ENCODE results near the gene IL1RAP.
A peak's percentile ranks its signal among the peaks of the same experiment; 100 is the strongest.

IL1RAP gene

GRCh38 chr3:190586631-190587011, 72.7 kb downstream of the IL1RAP start:
- TF ChIP-seq, protein P1, sequence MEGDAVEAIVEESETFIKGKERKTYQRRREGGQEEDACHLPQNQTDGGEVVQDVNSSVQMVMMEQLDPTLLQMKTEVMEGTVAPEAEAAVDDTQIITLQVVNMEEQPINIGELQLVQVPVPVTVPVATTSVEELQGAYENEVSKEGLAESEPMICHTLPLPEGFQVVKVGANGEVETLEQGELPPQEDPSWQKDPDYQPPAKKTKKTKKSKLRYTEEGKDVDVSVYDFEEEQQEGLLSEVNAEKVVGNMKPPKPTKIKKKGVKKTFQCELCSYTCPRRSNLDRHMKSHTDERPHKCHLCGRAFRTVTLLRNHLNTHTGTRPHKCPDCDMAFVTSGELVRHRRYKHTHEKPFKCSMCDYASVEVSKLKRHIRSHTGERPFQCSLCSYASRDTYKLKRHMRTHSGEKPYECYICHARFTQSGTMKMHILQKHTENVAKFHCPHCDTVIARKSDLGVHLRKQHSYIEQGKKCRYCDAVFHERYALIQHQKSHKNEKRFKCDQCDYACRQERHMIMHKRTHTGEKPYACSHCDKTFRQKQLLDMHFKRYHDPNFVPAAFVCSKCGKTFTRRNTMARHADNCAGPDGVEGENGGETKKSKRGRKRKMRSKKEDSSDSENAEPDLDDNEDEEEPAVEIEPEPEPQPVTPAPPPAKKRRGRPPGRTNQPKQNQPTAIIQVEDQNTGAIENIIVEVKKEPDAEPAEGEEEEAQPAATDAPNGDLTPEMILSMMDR (IDR thresholded peaks at IDR 0.05; ENCODE audit: low read depth, low read length) = no peak
- peak; percentile 60 for DNase-seq (ENCODE audit: low read depth, low spot score)
- no peak overlapping the region for H3K4me3 ChIP-seq (ENCODE audit: low read depth, low read length)
- in situ Hi-C loops (cut with HindIII; ENCODE audit: low sequenced_read_pairs) = no loop called here

DNA sequence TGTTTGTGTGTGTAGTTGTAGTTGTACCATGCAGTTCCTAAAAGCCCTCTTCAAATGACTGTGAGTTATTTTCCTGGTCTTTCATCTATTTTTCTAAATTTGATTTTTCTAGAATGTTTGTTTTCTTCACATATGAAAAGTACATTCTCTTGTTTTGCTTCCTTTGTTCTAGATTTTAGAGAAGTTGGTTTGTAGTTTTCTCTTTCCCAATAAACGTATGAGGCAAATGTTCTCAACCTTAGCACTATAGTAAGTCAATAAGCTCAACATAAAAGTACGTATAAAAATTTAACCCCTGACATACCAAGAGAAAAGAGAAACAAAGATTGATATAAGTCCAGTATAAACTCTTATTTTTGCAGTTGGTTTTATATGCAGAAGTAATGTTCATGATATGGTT, 74.7 kb downstream of the IL1RAP start:
- TF ChIP-seq, protein P1 (IDR thresholded peaks at IDR 0.05; ENCODE audit: low read depth, low read length) = no peak
- H3K4me3 ChIP-seq (ENCODE audit: low read depth, low read length) = no peak overlapping the region
- in situ Hi-C loops (cut with HindIII; ENCODE audit: low sequenced_read_pairs) = no loop called here
- no peak for DNase-seq (ENCODE audit: low read depth, low spot score)

GRCh38 chr3:190589326-190589725, 75.4 kb downstream of the IL1RAP start:
- TF ChIP-seq, protein P1 (IDR thresholded peaks at IDR 0.05; ENCODE audit: low read depth, low read length) = no peak
- no peak overlapping the region for H3K4me3 ChIP-seq (ENCODE audit: low read depth, low read length)
- in situ Hi-C loops (cut with HindIII; ENCODE audit: low sequenced_read_pairs) = no loop called here
- DNase-seq (ENCODE audit: low read depth, low spot score) = no peak

DNA sequence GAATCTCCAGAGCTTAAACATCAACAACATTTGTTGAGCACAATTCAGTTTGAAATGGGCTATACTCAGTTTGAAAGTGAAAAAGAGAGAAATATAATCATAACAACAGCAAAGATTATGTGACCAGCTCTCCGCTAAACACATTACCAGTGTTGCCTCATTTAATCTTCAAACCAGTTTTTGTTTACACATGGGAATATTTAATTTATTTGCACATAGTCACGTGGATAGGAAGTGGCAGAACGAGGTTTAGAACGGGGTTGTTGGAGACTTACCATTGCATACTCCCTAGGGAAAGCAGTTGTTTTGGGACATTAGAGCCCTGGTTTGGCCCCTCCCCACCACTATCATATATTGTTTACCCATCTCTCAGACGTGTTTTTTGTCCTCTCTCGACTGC, 77.2 kb downstream of the IL1RAP start:
- TF ChIP-seq, protein P1 (IDR thresholded peaks at IDR 0.05; ENCODE audit: low read depth, low read length) = no peak
- in situ Hi-C loops (cut with HindIII; ENCODE audit: low sequenced_read_pairs) = no loop called here
- DNase-seq (ENCODE audit: low read depth, low spot score) = no peak
- H3K4me3 ChIP-seq (ENCODE audit: low read depth, low read length) = no peak overlapping the region

- TF ChIP-seq, protein P1 (IDR thresholded peaks at IDR 0.05; ENCODE audit: low read depth, low read length) = no peak
- in situ Hi-C loops (cut with HindIII; ENCODE audit: low sequenced_read_pairs) = no loop called here
- DNase-seq (ENCODE audit: low read depth, low spot score) = no peak
- H3K4me3 ChIP-seq (ENCODE audit: low read depth, low read length) = no peak overlapping the region
Observed at GRCh38 chr3:190593075-190593474, 79.2 kb downstream of the IL1RAP start.

DNA sequence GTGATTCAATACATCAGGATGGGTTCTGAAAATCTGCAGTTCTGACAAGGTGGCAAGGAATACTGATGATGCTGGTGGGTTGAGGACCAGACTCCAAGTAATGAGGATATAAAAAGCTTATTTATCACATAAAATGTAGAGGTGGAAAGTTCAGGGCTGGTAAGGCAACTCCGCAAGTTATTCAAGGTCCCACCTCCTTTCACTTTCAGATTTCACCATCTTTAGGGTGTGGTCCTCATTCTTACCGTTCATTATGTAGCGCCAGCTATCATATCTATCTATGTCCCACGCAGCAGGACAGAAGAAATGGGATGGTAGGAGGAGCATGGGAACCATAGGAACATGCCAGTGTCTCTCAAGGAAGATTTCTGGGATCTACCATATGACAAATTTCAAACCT, 80.3 kb downstream of the IL1RAP start:
- in situ Hi-C loops (cut with HindIII; ENCODE audit: low sequenced_read_pairs) = no loop called here
- no peak overlapping the region for H3K4me3 ChIP-seq (ENCODE audit: low read depth, low read length)

More for the DNA sequence above, 80.3 kb downstream of the IL1RAP start:
- DNase-seq (ENCODE audit: low read depth, low spot score) = no peak
- TF ChIP-seq, protein P1 (IDR thresholded peaks at IDR 0.05; ENCODE audit: low read depth, low read length) = no peak
